GM18873 (cell line): ENCODE measurements around the gene NSUN3.

Experiments
- ATAC-seq: cut with Tn5 transposase; IDR thresholded peaks from one replicate; pipeline ENCODE4 v1.9.1; 2021; ENCODE audit warnings: mild to moderate bottlenecking, moderate library complexity, moderate number of reproducible peaks; ENCODE audit not compliant: unreplicated experiment, low FRiP score

Gene NSUN3

GRCh38 chr3:94176988-94177745 is 114.3 kb downstream of the NSUN3 start:
- ATAC-seq: no peak
